Choroid plexus epithelial cell (primary cell): ENCODE results near the gene MAEA.

ENCODE experiments used
- DNase-seq: peaks from one replicate; pipeline ENCODE4 v3.0.0-alpha.2; 2010; ENCODE audit warnings: low read depth
- H3K4me3 ChIP-seq: 2 replicates; pipeline ENCODE4 v1.5.1; 2011; ENCODE audit warnings: low read depth, mild to moderate bottlenecking, control low read depth, low read length, moderate library complexity
- CTCF ChIP-seq: conservative IDR thresholded peaks from 2 replicates; pipeline ENCODE4 v1.5.1; 2011; ENCODE audit warnings: low read depth, mild to moderate bottlenecking, control low read depth, inconsistent platforms, low read length, moderate library complexity

The MAEA gene

DNA sequence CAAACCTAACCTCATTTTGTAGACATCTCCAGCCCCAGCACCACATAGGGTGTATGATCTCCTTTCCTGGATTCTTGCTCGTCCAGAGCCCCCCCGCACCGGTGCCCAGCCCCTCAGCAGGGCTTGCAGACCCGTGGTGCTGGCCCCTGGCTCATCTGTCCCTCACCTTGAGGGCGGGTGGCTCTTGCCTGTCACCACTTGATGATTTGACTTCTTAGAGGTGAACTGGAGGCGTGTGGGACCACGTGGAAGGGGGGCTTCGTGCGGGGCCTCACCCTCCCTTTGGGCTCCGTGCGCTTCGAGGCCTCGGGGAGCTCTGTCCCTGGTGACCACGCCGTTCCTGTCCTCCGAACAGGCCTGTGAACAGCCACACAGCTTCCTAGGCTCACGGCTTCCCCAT, 72.8 kb downstream of the MAEA start:
- no peak for TF ChIP-seq CTCF
- H3K4me3 ChIP-seq = no peak overlapping the region
- no peak for DNase-seq

GRCh38 chr4:1363513-1363912, 73.8 kb downstream of the MAEA start:
- TF ChIP-seq CTCF = no peak
- H3K4me3 ChIP-seq = no peak overlapping the region
- DNase-seq = no peak

DNA sequence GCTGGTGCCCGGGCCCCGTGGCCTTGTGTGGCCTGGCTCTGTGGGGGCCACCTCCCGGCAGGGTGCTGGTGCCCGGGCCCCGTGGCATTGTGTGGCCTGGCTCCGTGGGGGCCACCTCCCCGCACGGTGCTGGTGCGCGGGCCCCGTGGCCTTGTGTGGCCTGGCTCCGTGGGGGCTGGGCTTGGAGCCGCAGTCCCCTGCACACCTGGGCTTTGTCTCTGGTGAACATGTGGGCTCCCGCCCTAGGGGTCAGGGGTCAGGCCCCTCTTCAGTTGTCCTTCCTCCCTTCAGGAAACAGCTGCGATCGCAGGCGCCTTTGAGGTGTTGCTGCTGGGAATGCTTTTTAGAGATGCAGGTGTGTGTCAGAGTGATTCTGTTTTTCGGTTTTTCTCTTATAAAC, 74.5 kb downstream of the MAEA start:
- DNase-seq = no peak
- TF ChIP-seq CTCF = no peak
- no peak overlapping the region for H3K4me3 ChIP-seq

GRCh38 chr4:1364748-1365147, 75.1 kb downstream of the MAEA start:
- H3K4me3 ChIP-seq = no peak overlapping the region
- no peak for DNase-seq
- TF ChIP-seq CTCF = no peak

- no peak for TF ChIP-seq CTCF
- no peak for DNase-seq
- no peak overlapping the region for H3K4me3 ChIP-seq
These were observed 75.8 kb downstream of the MAEA start for GRCh38 chr4:1365271-1366178.

DNA sequence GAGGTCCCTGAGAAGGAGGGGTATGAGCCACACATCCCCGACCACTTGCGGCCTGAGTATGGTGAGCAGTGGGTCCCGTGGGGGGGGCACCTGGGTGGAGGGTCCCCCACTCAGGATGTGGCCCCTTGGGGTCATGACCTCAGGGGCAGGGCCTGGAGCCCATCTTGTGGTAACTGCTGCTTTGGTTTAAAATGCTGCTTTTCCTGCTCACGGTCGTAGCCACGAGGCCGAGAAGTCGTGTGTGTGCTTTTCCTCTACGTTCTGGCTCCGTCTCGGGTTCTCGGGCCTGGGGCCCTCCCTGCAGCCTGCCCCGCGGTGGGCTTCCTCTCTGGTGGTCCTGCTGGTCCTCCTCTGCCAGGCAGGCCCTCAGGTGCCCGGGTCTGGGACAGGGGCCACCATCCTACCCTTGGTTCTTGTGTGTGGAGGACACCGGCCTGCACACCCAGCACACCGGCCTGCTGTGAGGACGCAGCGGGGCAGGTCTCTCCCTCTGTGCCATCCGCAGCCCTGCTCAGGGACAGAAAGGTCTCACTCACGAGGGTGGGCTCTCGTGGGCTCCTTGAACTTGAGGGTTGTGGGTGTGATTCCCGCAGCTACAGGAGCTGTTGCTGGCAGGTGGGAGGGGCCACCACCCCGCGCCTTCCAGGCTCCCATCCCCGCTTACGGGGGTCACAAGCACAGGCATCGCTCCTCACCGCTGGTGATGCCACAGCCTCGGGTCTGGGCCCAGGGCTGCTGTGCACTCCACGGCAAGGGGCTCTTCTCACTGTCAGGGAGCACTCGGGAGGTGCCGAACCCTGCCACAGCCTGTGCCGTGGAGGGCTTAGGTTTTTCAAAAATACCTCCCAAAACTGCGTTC, 76.9 kb downstream of the MAEA start:
- DNase-seq = no peak
- no peak overlapping the region for H3K4me3 ChIP-seq
- no peak for TF ChIP-seq CTCF
